Testis (tissue), 2 donors: ENCODE data around the gene BRD9.
"Not testable (repeated sequence)": the region's sequence is repeated elsewhere in the genome, so short reads cannot be mapped to it uniquely, and the experiment has no call there.

Experiments used
- CTCF ChIP-seq, 3 experiments: fragments of 450-650 bp in 2 of 3; fragments of 200-600 bp in 1 of 3; sonication (generic) in 1 of 3; IDR thresholded peaks; one replicate each; pipeline ENCODE4 v1.5.1; 2016 to 2019; ENCODE audit warnings: antibody characterized with exemption in 3 of 3, mild to moderate bottlenecking in 2 of 3, moderate library complexity in 1 of 3
- POLR2A ChIP-seq: fragments of 450-650 bp; IDR thresholded peaks from one replicate; pipeline ENCODE4 v1.6.1; 2017; ENCODE audit warnings: antibody characterized with exemption, mild to moderate bottlenecking, moderate library complexity

GRCh38 chr5:837621-838121, 54.9 kb downstream of the BRD9 start:
- not testable (repeated sequence) for TF ChIP-seq CTCF (IDR thresholded peaks at IDR 0.05); POLR2A
